GM10847 (cell line): Measurements from ENCODE around the gene LIME1.
A peak's percentile ranks its signal among the peaks of the same experiment; 100 is the strongest.

Source experiments
- POLR2A ChIP-seq: IDR thresholded peaks from 2 replicates; pipeline ENCODE4 v1.6.1; 2011; ENCODE audit not compliant: insufficient read length; ENCODE audit errors: extremely low read depth

LIME1 gene

DNA sequence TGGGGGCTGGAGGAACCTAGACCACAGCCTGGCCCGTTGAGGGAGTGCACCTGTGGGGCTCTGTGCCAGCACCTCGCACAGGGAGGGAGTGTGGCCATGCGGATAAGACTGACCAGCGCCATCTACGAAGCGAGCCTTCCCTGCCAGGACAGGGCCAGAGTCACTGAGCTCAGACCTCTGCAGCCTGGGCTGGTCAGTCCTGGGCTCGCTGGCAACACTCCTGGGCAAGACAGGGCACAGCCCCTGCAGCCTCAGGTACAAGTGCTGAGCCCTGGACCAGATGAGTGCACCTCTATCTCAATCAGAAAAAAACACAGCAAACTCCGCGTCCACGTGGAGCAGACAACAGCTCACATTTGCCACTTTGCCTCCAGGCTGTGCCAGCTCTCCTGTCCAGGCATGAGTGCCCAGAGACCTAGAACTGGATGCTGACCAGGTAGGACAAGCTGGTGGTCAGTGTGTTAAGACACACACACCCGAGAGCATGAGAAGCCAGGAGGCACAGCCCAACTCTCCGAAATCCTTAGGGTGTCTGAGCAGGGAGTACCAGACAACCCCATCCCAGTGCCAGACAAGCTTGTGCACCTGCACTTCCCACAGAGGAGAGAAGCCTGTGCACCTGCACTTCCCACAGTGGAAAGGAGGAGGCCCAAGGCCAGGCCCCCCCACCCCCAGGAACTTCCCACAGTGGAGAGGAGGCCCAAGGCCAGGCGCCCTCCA lies 33.6 kb upstream of the LIME1 start:
- TF ChIP-seq POLR2A: no peak

DNA sequence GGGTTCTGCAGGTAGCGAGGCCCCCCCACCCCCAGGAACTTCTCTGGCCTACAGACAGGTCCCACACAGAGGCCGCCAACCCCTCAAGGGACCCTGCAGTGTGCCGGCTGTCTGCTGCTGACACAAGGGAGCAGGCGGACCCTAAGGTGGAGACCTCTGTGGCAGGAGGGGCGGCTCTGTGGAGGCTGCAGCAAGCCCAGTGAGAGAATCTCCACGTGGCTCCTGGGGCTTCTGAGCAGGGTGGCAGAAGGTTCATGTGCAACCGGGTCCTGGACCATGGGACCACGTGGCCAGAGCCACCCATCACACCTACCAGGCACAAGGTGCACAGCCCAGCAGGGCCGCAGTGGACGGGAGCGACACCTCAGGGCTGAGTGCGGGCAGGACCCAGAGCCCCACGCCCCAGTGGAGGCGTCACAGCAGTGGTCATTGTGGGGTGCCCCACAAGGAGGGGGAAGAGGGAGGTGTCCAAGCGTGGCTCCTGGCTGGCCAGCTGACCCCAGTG lies 32.9 kb upstream of the LIME1 start:
- TF ChIP-seq POLR2A: no peak

DNA sequence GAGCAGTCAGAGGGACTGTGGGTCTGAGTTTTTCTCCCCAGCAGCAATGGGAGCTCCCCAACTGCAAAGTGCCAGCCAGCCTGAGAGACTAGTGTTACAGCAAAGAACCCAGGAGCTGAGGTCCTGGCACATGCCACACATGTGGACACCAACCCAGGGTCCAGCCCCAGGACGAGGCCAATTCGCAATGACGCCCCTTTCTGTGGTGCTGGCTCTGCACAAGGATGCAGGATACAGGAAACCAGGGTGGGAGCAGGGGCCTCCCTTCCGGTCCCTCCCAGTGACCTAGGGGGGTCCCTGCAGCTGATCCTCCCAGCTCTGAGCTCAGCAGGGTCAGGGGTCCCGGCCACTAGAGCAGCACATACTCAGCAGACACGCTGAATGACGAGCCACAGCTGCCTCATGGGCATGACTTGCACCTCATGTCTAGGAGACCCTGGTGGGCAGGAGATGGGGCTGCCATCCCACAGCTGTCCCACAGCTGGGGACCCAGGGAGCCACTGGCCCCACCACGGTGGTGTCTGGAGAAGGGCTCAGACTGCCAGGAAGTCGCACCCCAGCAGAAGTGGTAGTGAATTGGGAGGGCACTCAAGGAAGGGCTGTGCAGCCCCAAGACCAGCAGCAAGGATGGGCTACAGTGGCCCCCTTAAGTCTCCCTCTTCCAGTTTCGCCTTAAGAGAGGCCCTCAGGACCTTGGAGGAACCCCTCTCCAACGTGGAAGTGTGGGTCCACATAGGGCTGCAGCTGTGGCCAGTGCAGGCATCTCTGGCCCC lies 32.3 kb upstream of the LIME1 start:
- TF ChIP-seq POLR2A: no peak

DNA sequence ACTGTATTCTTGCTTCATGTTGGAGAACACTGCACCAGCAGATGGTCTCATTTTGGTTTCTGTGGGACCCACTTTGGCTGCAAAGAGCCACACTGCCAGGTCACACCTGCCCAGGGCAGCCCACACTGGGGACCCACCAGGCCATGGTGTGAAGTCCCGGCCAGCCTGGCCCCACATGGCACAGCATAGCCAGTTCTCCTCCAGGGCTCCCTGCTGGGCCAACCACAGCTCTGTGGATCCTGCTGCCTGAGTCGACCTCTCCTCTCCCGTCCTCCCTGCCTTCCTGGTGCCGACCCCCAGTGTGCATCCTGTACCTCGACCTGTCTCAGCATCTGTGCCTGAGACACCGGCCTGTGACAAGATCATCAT lies 31.7 kb upstream of the LIME1 start:
- no peak for TF ChIP-seq POLR2A

DNA sequence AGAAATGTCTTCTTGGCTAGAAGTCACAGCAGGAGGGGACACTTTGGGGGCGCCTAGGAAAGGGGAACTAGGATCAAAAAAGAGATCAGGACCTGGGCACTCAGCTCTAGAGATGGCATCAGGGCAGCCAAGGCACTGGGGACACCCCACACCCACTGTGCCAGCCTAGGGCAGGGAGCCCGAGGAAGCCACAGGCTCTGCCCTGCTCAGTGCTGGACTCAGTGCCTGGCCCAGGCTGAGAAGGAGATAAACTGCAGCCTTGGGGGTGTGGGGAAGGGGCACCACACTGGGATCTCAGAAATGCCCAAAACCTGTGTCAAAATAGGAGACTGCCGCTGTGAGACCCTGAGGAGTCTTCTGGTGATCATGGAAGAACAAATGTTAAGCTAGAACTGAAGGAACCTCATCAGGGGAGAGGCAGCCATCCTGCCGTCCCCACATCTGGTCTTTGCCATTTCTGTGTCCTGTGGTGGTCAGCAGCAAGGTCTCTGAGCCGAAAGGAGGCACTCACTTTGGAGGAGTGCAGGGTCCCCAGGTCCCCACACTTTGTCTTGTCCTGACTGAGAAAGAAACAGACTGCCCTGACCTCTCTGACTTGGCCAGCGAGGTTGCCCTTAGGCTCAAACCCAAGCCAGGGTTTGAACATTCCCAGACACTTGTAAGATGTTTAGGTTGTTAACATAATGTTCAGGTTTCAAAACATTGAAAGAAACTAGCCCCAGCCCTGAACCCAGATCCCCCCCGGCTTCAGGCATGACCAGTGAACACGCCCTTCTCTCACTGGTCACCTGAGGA lies 31.0 kb upstream of the LIME1 start:
- no peak for TF ChIP-seq POLR2A

DNA sequence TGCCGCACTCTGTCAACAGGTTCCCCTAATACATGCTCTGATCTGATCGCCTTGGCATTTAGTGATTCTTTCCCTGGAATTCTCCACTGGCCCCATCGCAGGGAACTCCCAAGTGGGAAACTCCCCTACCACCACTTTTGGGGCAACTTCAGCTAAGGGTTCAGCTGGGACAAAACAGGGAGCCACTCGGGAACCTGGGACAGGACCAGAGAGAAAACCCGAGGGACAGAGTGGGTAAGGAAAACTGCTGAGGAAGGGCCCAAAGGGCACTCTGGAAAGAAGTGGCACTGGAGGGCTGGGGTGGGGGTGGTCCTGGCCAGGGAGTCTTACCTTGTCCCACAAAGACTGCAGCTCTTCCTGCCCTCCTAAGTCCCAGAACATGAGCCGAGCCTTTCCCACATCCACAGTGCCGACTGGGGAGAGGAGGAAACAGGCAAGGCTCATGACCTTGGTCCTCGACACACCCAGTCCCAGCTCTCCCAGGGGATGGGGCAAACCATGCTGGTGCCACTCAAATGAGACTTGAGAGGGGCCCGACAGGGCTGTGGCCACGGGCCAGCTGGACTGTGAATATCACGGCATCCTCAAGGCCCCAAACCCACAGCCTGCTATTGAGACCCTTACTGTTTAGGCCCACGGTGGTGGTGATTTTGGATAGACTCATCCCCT lies 30.3 kb upstream of the LIME1 start:
- TF ChIP-seq POLR2A: no peak

DNA sequence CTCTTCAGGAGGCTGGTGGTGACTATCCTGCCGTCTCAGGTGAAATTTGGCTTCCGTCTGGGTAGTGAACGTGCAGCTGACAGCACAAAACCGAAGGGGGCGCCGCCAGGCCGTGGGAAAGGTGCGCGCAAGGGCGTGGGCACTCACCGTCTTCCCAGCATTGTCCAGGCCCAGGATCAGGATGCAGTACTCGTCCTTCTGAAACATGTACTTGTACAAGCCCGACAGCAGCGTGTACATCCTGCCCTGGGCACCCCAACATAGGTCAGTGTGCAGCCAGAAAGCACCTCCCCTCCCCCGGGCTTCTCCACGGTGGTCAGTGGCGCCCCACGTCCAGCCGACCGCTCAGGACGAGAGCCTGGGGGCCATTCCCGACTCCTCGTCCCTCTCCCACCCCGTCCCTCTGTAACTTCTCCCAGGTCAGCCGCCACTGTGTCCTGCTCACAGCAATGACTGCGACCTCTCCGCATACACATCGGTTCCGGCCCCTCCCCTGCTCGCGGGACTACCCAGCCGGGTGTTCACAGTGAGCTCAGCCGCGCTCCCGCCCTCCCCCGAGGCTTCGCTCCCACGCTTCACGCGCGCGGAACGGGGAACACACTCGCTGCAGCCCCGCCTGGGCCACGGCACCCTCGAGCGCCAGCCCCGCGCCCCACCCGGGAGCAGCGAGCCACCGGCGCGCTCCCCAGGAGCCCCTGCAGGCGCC lies 29.5 kb upstream of the LIME1 start:
- TF ChIP-seq POLR2A: no peak

DNA sequence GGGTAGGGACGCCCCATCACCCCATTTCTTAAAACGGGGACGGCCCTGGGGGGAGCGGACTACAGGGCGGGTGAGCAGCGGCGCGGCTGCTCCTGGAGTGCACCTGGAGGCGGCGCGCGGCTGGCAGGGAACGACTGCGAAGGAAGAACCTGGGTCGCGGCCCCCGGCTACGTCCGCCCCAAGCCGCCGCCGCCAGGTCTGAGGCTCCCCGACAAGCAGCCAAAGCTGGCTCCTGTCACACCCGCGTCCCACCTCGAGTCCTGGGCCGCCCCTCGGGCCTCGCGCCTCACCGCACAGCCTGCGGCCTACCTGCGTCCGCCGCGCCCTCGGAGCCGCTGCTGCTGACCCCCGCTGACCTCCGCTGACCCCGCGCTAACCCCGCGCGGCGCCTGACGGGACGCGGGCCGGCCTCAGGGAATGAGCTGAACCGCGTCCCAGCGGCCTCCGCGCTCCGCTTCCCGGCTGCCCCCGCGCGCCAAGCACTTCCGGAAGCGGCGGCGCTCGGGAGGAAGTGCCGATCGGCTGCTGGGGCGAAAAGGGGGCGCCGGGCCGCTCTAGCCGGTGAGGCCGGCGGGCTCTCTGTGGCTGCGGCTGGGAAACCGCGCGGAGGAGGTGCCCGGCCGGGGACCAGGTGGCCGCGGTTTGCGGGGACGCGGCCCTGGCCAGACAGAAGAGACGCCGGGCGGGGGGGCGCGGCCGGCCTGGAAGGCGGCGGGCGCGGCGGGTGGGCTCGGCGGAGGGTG lies 28.7 kb upstream of the LIME1 start, which contains the start of the genes ARFRP1 and ZGPAT:
Gene ARFRP1 (minus strand): TSS at position 419 of the 743 bp plus-strand sequence. CDS start 885 bp downstream, outside the sequence.
Gene ZGPAT (plus strand): TSS at position 482 of the 743 bp plus-strand sequence. CDS start 542 bp downstream, outside the sequence.
- peak; percentile 63 for TF ChIP-seq POLR2A

DNA sequence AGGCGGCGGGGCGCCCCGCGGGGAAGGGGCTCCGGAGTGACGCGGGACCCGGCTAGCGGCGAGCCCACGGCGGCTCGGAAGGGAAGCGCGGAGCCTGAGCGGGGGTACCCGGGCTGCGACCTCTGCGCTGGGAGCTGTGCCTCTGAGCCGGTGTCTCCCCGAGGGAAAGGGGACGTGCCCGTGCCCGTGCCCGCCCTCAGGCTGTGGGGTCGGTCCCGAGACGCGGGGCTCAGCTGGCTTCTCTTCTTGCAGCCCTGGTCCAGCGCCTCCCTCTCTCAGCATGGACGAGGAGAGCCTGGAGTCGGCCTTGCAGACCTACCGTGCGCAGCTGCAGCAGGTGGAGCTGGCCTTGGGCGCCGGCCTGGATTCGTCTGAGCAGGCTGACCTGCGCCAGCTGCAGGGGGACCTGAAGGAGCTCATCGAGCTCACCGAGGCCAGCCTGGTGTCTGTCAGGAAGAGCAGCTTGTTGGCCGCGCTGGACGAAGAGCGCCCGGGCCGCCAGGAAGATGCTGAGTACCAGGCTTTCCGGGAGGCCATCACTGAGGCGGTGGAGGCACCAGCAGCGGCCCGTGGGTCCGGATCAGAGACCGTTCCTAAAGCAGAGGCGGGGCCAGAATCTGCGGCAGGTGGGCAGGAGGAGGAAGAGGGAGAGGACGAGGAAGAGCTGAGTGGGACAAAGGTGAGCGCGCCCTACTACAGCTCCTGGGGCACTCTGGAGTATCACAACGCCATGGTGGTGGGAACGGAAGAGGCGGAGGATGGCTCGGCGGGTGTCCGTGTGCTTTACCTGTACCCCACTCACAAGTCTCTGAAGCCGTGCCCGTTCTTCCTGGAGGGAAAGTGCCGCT lies 27.9 kb upstream of the LIME1 start:
- no peak for TF ChIP-seq POLR2A

DNA sequence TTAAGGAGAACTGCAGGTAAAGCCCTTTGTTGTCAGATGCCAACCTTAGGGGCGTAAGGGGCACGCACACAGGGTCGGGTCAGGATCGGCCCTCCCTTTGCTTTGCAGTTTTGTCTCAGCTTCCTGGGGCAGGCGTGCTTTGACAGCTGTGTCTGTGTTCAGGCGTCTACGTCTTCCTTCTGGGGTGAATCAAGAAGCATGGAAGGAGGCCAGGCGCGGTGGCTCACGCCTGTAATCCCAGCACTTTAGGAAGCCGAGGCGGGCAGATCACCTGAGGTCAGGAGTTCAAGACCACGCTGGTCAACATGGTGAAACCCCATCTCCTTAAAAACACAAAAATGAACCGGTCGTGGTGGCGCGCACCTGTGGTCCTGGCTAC lies 27.3 kb upstream of the LIME1 start:
- no peak for TF ChIP-seq POLR2A

DNA sequence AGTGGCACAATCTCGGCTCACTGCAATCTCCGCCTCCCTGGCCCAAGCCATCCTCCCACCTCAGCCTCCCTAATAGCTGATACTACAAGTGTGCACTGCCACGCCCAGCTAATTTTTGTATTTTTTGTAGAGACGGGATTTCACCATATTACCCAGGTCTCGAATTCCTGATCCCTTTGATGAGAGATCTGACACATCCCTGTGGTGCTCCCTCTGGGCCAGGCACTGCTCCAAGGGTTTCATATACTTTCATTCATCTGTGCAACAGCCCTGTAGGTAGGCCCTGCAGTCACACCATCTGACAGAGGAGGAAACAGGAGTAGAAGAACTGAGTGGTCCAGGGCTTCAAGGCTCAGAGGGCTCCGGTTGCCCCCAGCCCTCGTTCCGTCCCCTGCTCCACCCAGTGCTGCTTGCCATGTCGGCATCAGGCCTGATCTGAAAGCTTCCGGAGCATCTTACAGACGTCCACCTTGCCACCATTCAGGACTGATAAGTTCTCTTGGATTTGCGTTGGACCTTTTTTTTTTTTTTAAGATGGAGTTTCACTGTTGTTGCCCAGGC lies 25.3 kb upstream of the LIME1 start:
- TF ChIP-seq POLR2A: no peak

DNA sequence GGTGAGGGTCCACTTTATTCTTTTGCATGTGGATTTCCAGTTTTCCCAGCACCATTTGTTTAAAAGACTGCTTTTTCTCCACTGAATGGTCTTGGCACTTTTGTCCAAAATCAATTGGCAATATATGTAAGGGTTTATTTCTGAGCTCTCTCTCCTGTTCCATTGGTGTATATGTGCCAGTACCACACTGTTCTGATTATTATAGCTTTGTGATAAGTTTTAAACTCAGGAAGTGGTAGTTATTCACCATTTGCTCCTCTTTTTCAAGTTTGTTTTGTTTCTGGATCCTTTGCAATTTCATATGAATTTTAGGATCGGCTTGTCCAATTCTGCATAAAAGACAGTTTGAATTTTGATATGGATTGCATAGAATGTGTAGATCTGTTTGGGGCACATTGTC lies 24.3 kb upstream of the LIME1 start:
- no peak for TF ChIP-seq POLR2A
